ENCODE data around the gene KCTD3. TPM values are rescaled to one million over a fixed set of nuclear protein-coding genes. Genes with fewer than 3 reads are reported as not detected.

The KCTD3 gene
- total and polyA plus RNA-seq, 2 of the 13 experiments (the other 11 are each of a cell fraction or from before 2014, with no cell fraction given) = 49.8 to 68.1 TPM

DNA sequence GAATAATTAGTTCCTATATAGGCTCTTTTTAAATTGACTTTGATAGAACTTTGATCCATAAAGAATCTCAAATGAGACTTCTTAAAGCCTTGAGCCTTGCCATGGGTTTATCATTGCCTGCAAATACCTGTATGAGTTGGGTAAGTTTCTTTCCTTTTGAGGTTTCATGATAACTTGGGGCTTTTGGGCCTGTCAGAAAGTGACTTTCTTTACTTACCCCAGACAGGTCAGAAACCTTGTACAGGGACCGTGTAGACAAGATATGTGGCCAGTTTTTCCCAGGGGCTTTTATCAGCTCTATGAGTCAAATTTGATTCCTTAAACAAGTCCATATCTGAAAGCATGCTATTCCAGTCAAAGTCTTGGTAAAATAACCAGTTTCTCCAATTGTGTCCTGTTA lies 17.3 kb downstream of the KCTD3 start (continued):
- no peak for TF ChIP-seq ZSCAN20 (CRISPR knock-in tag; IDR thresholded peaks at IDR 0.05; ENCODE audit: borderline replicate concordance)
- TF ChIP-seq, protein P1, sequence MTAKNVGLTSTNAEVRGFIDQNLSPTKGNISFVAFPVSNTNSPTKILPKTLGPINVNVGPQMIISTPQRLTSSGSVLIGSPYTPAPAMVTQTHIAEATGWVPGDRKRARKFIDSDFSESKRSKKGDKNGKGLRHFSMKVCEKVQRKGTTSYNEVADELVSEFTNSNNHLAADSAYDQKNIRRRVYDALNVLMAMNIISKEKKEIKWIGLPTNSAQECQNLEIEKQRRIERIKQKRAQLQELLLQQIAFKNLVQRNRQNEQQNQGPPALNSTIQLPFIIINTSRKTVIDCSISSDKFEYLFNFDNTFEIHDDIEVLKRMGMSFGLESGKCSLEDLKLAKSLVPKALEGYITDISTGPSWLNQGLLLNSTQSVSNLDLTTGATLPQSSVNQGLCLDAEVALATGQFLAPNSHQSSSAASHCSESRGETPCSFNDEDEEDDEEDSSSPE (CRISPR knock-in tag; IDR thresholded peaks at IDR 0.05) = no peak
- TF ChIP-seq, protein P2, sequence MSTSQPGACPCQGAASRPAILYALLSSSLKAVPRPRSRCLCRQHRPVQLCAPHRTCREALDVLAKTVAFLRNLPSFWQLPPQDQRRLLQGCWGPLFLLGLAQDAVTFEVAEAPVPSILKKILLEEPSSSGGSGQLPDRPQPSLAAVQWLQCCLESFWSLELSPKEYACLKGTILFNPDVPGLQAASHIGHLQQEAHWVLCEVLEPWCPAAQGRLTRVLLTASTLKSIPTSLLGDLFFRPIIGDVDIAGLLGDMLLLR (CRISPR knock-in tag; IDR thresholded peaks at IDR 0.05) = no peak
- TF ChIP-seq NFKB2 (CRISPR knock-in tag; IDR thresholded peaks at IDR 0.05; ENCODE audit: borderline replicate concordance) = no peak
- TF ChIP-seq, protein P3, sequence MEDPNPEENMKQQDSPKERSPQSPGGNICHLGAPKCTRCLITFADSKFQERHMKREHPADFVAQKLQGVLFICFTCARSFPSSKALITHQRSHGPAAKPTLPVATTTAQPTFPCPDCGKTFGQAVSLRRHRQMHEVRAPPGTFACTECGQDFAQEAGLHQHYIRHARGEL (CRISPR knock-in tag; IDR thresholded peaks at IDR 0.05) = no peak
- TF ChIP-seq ATRX (CRISPR knock-in tag; IDR thresholded peaks at IDR 0.05; ENCODE audit: borderline replicate concordance) = no peak

DNA sequence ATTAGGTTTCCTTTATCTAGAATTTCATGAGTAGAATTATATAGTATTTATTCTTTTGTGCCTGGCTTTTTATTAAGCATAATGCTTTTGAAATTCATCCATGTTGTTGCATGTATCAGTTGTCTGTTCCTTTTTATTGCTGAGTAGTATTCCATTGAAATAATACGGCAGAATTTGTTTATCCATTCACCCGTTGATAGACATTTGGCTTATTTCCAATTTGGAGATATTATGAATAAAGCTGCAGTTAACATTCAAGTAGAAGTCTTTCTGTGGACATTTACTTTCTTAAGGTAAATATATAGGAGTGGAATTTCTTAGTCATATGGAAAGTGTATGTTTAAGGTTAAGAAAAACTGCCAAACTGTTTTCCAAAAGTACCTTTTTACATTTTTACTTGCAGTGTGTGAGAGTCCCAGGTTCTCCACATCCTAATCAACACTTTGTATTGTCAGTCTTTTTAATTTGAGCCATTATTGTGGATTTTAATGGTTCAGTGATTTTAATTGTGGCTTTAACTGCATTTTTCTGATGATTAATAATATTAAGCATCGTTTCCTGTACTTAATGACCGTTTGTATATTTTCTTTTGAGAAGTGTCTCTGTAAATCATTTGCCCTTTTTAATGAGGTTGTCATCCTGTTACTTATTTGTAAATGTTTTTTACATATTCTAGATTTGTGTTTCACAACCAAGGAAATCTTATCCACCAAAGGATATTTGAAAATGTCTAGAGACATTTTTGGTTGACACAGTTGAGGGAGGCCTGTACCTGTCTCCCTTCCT lies 22.7 kb downstream of the KCTD3 start:
- ATAC-seq = no peak
- Histone ChIP-seq H3K36me3 (replicated peaks in 1 of 2; ENCODE audit: control insufficient read depth in 1 of 2, insufficient read depth in 2 of 2, low read length in 2 of 2) (peaks cover 0 to 25% of the 10 kb centered on the region in 2 experiments; a peak in 4 of 5 replicates), H3K4me1 (ENCODE audit: insufficient read depth, low read length) (no peaks in the 10 kb centered on the region), H3K4me2 (ENCODE audit: low read depth, low read length) (no peak overlapping the region), H3K9me3 (ENCODE audit: low read length) (no peaks in the 10 kb centered on the region), H3K9ac (ENCODE audit: insufficient read depth, low read depth, low read length) (no peak overlapping the region), H3K27ac (ENCODE audit: extremely low read length, insufficient read depth, low read length) (no peak overlapping the region), H3K27me3 (ENCODE audit: control insufficient read depth in 1 of 2, insufficient read depth in 2 of 2, low read length in 2 of 2) (no peaks in the 10 kb centered on the region), H3K4me3 (replicated peaks in 1 of 3; ENCODE audit: insufficient read depth in 1 of 3, low read depth in 2 of 3, low read length in 3 of 3) (no peak overlapping the region), H4K20me1 (ENCODE audit: insufficient read depth, low read length) (no peaks in the 10 kb centered on the region), H2AFZ (ENCODE audit: low read length) (no peak overlapping the region), H3K79me2 (ENCODE audit: insufficient read depth, low read length) (peaks cover 5% of the 10 kb centered on the region)
- intact Hi-C loops (cut with micrococcal nuclease; ENCODE audit: unreplicated experiment) = no loop called here
- BruUV-seq (replicated peaks) = no TSS peak
- WGBS (ENCODE audit: low lambda C conversion rate) = 97% methylated on average over 4 of the region's 4 CpGs
- TF ChIP-seq ZMYM2 (CRISPR knock-in tag; IDR thresholded peaks at IDR 0.05) = no peak
- TF ChIP-seq ZNF615 (CRISPR knock-in tag; IDR thresholded peaks at IDR 0.05; ENCODE audit: borderline replicate concordance) = no peak
- no peak for TF ChIP-seq ZSCAN20 (CRISPR knock-in tag; IDR thresholded peaks at IDR 0.05; ENCODE audit: borderline replicate concordance)
- TF ChIP-seq, protein P4, sequence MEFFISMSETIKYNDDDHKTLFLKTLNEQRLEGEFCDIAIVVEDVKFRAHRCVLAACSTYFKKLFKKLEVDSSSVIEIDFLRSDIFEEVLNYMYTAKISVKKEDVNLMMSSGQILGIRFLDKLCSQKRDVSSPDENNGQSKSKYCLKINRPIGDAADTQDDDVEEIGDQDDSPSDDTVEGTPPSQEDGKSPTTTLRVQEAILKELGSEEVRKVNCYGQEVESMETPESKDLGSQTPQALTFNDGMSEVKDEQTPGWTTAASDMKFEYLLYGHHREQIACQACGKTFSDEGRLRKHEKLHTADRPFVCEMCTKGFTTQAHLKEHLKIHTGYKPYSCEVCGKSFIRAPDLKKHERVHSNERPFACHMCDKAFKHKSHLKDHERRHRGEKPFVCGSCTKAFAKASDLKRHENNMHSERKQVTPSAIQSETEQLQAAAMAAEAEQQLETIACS (CRISPR knock-in tag; IDR thresholded peaks at IDR 0.05) = no peak
- TF ChIP-seq MIER2 (CRISPR knock-in tag; IDR thresholded peaks at IDR 0.05) = no peak
- no peak for TF ChIP-seq TEAD2 (CRISPR knock-in tag; IDR thresholded peaks at IDR 0.05)
- CTCF ChIA-PET (ENCODE audit: low intra/inter-chr PET ratio, low total read pairs) = no interaction called here
- POLR2A ChIA-PET = no interaction called here
- no peak for DNase-seq (ENCODE audit: low spot score)
- in situ Hi-C loops (cut with HindIII; ENCODE audit: extremely low pct_ligation_motif_present, low pct_unique_long_range_greater_than_20kb) = no loop called here
- no peak for FAIRE-seq

Data from HepG2 (cell line).